ENCODE measurements around the gene SLC1A7. TPM values are rescaled to one million over a fixed set of nuclear protein-coding genes. Genes with fewer than 3 reads are reported as not detected.

Gene SLC1A7
- total RNA-seq, 1 donor from 2014 or later: not detected

DNA sequence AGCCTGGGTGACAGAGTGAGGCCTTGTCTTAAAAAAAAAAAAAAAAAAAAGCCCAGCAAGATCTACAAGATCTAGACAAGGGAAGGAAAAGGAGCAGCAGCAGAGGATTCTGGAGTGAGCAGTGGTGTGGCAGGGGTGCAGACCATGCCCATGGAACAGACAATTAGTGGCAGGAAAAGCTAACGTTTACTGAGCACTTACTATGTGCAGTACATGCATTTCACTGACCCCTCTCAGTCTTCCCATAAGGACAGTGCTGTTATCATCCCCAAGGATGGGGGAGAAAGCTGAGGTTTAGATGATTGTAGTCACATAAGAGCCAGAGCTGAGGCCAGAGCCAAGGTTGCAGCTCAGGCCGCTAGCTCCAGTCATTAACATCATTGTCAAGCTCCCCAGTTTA lies 74.6 kb downstream of the SLC1A7 start:
- Histone ChIP-seq H3F3A (ENCODE audit: low read depth) (peaks cover 5% of the 10 kb centered on the region), H3K36me3 (no peaks in the 10 kb centered on the region), H4K20me1 (ENCODE audit: low read depth) (no peaks in the 10 kb centered on the region), H3K27ac (no peak overlapping the region), H3K4me1 (peaks cover 3% of the 10 kb centered on the region), H3K9ac (no peak overlapping the region), H3K27me3 (peaks cover 26% of the 10 kb centered on the region), H2AFZ (replicated peaks) (no peak overlapping the region), H3K9me3 (ENCODE audit: low read depth) (no peaks in the 10 kb centered on the region), H3K4me2 (no peak overlapping the region), H3K4me3 (no peak overlapping the region), H3K79me2 (ENCODE audit: low read depth) (no peaks in the 10 kb centered on the region)
- H3K4me3 Mint-ChIP-seq: no peak overlapping the region
- peaks cover 30% of the 10 kb centered on the region for H3K27me3 Mint-ChIP-seq (ENCODE audit: insufficient read depth, low read depth)
- H3K36me3 Mint-ChIP-seq: no peaks in the 10 kb centered on the region
- peak overlapping the region; percentile 42 for H3K27ac Mint-ChIP-seq
- H3K4me1 Mint-ChIP-seq: peaks cover 11% of the 10 kb centered on the region
- DNase-seq (ENCODE audit: low spot score): no peak
- no peaks in the 10 kb centered on the region for H3K9me3 Mint-ChIP-seq
- no peak for TF ChIP-seq EZH2phosphoT487 (IDR thresholded peaks at IDR 0.05)
- no peak for TF ChIP-seq EZH2 (IDR thresholded peaks at IDR 0.05)
- TF ChIP-seq, protein P1, sequence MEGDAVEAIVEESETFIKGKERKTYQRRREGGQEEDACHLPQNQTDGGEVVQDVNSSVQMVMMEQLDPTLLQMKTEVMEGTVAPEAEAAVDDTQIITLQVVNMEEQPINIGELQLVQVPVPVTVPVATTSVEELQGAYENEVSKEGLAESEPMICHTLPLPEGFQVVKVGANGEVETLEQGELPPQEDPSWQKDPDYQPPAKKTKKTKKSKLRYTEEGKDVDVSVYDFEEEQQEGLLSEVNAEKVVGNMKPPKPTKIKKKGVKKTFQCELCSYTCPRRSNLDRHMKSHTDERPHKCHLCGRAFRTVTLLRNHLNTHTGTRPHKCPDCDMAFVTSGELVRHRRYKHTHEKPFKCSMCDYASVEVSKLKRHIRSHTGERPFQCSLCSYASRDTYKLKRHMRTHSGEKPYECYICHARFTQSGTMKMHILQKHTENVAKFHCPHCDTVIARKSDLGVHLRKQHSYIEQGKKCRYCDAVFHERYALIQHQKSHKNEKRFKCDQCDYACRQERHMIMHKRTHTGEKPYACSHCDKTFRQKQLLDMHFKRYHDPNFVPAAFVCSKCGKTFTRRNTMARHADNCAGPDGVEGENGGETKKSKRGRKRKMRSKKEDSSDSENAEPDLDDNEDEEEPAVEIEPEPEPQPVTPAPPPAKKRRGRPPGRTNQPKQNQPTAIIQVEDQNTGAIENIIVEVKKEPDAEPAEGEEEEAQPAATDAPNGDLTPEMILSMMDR (IDR thresholded peaks at IDR 0.05): no peak

DNA sequence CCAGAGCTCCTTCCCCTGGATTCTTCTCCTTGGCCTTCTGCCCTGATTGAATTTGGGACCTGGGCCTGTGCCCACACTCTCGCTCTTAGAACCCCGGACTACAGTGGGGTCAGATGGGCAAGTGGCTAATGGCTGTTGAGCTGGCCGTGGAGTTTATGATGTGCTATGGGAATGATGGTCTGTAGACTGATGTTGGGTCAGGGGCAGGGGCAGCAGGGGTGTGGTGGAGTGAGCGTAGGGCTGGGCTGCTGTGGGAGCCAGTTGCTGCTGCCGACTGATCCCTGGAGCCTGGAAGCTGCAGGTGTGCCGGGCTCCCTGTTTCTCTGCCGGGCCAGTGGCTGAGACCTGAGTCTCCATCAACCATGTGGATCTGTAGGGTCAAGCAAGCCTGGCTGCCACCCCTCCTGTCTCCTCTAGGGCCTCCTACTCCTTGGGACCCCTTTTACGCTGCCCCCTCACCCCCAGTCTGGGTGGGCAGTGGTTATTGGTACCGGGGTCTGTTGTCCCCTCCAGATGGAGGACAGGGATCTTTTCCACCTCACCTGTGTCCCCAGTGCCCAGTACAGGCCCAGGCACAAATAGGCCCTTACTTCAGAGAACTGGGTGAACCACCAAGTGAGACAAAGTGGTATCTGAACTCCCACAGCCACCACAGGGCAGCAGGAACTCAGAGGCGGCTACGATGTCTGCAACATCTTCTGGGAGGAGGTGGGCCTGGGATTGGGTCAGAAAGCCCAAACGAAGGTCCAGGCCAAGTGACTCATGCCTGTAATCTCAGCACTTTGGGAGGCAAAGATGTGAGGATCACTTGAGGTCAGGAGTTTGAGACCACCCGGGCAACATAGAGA lies 75.3 kb downstream of the SLC1A7 start:
- H3K4me2 ChIP-seq: no peak overlapping the region
- Mint-ChIP-seq H3K27me3 (ENCODE audit: insufficient read depth, low read depth) (peaks cover 32% of the 10 kb centered on the region), H3K27ac (peak overlapping the region; percentile 77), H3K4me3 (peak overlapping the region; percentile 10), H3K9me3 (no peaks in the 10 kb centered on the region), H3K36me3 (no peaks in the 10 kb centered on the region), H3K4me1 (peaks cover 11% of the 10 kb centered on the region)
- H3K4me3 ChIP-seq: no peak overlapping the region
- peaks cover 5% of the 10 kb centered on the region for H3F3A ChIP-seq (ENCODE audit: low read depth)
- H3K36me3 ChIP-seq: no peaks in the 10 kb centered on the region
- DNase-seq (ENCODE audit: low spot score): no peak
- H4K20me1 ChIP-seq (ENCODE audit: low read depth): no peaks in the 10 kb centered on the region
- H3K27ac ChIP-seq: no peak overlapping the region
- H3K79me2 ChIP-seq (ENCODE audit: low read depth): no peaks in the 10 kb centered on the region
- no peak overlapping the region for H3K9ac ChIP-seq
- H3K9me3 ChIP-seq (ENCODE audit: low read depth): no peaks in the 10 kb centered on the region
- TF ChIP-seq EZH2phosphoT487 (IDR thresholded peaks at IDR 0.05): no peak
- TF ChIP-seq, protein P1 (IDR thresholded peaks at IDR 0.05): no peak
- TF ChIP-seq EZH2 (IDR thresholded peaks at IDR 0.05): no peak
- H2AFZ ChIP-seq (replicated peaks): no peak overlapping the region
- H3K27me3 ChIP-seq: peaks cover 34% of the 10 kb centered on the region
- peaks cover 6% of the 10 kb centered on the region for H3K4me1 ChIP-seq

DNA sequence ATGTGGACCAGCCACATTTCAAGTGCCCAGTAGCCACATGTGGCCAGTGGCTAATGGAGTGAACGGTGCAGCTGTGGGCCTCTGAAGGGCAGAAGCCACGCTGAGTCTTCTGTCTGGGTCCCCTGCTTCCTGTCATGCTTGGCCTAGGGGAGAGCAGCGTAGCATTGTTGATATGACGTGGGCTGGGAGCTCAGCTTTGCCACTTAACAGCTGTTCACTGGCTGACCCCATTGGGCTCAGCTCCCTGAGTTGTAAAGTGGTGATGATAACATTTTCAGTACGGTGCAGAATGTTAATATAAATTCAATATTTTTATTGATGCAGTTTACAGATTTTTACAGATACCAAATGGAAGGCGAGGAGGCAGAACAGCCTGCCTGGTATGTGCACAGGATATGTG lies 76.0 kb downstream of the SLC1A7 start:
- no peak for DNase-seq (ENCODE audit: low spot score)
- H4K20me1 ChIP-seq (ENCODE audit: low read depth): no peaks in the 10 kb centered on the region
- no peak overlapping the region for H3K27ac Mint-ChIP-seq
- H3F3A ChIP-seq (ENCODE audit: low read depth): peaks cover 5% of the 10 kb centered on the region
- H3K9ac ChIP-seq: no peak overlapping the region
- H2AFZ ChIP-seq (replicated peaks): no peak overlapping the region
- H3K4me2 ChIP-seq: no peak overlapping the region
- H3K9me3 ChIP-seq (ENCODE audit: low read depth): no peaks in the 10 kb centered on the region
- peaks cover 40% of the 10 kb centered on the region for H3K27me3 ChIP-seq
- no peaks in the 10 kb centered on the region for H3K36me3 Mint-ChIP-seq
- H3K27me3 Mint-ChIP-seq (ENCODE audit: insufficient read depth, low read depth): peaks cover 35% of the 10 kb centered on the region
- H3K4me3 ChIP-seq: no peak overlapping the region
- TF ChIP-seq EZH2 (IDR thresholded peaks at IDR 0.05) (no peak), EZH2phosphoT487 (IDR thresholded peaks at IDR 0.05) (no peak)
- TF ChIP-seq, protein P1 (IDR thresholded peaks at IDR 0.05): no peak
- H3K36me3 ChIP-seq: no peaks in the 10 kb centered on the region
- no peak overlapping the region for H3K4me3 Mint-ChIP-seq
- no peak overlapping the region for H3K27ac ChIP-seq
- H3K4me1 Mint-ChIP-seq: peaks cover 11% of the 10 kb centered on the region
- H3K9me3 Mint-ChIP-seq: no peaks in the 10 kb centered on the region
- peaks cover 8% of the 10 kb centered on the region for H3K4me1 ChIP-seq
- H3K79me2 ChIP-seq (ENCODE audit: low read depth): no peaks in the 10 kb centered on the region

Data from neural progenitor cell (in vitro differentiated cells).